H9 (cell line): ENCODE data around the gene GPAT3. TPM values are rescaled to one million over a fixed set of nuclear protein-coding genes. Genes with fewer than 3 reads are reported as not detected.

Experiments used
- DNase-seq: peaks from one replicate; pipeline ENCODE4 v3.0.0-alpha.2; 2017
- H2AFZ ChIP-seq: one replicate; pipeline ENCODE4 v1.6.1; 2013; ENCODE audit warnings: mild to moderate bottlenecking, low read length, control low read depth, moderate library complexity
- H2AK5ac ChIP-seq: 2 replicates; pipeline ENCODE4 v1.6.1; 2013; ENCODE audit warnings: low read length, control low read depth, mixed read lengths; ENCODE audit not compliant: insufficient read length
- H2BK120ac ChIP-seq: one replicate; pipeline ENCODE4 v1.6.1; 2013; ENCODE audit warnings: low read depth, mild to moderate bottlenecking, low read length, control low read depth, inconsistent platforms; ENCODE audit not compliant: poor library complexity, severe bottlenecking
- H2BK12ac ChIP-seq: 2 replicates; pipeline ENCODE4 v1.6.1; 2013; ENCODE audit warnings: low read length, control low read depth, mixed read lengths, low read depth; ENCODE audit not compliant: insufficient read length
- H2BK15ac ChIP-seq: 2 replicates; pipeline ENCODE4 v1.6.1; 2013; ENCODE audit warnings: low read depth, low read length, control low read depth
- H2BK20ac ChIP-seq: one replicate; pipeline ENCODE4 v1.6.1; 2013; ENCODE audit warnings: low read depth, mild to moderate bottlenecking, low read length, control low read depth, inconsistent platforms; ENCODE audit not compliant: poor library complexity, severe bottlenecking
- H2BK5ac ChIP-seq: 2 replicates; pipeline ENCODE4 v1.6.1; 2013; ENCODE audit warnings: low read length, control low read depth, mixed read lengths; ENCODE audit not compliant: insufficient read length
- H3K14ac ChIP-seq: 2 replicates; pipeline ENCODE4 v1.6.1; 2013; ENCODE audit warnings: low read length, control low read depth; ENCODE audit not compliant: insufficient read depth
- H3K18ac ChIP-seq: 2 replicates; pipeline ENCODE4 v1.6.1; 2013; ENCODE audit warnings: low read depth, mild to moderate bottlenecking, mixed read lengths, low read length, control low read depth; ENCODE audit not compliant: insufficient read length
- H3K23ac ChIP-seq: 2 replicates; pipeline ENCODE4 v1.6.1; 2013; ENCODE audit warnings: low read length, control low read depth, mixed read lengths, low read depth; ENCODE audit not compliant: insufficient read length
- H3K23me2 ChIP-seq: 2 replicates; pipeline ENCODE4 v1.6.1; 2013; ENCODE audit warnings: low read depth, mild to moderate bottlenecking, mixed read lengths, low read length, control low read depth; ENCODE audit not compliant: insufficient read length, poor library complexity, severe bottlenecking
- H3K27ac ChIP-seq: 2 replicates; pipeline ENCODE4 v1.5.1; 2013; ENCODE audit warnings: low read length, control low read depth, mixed read lengths, low read depth; ENCODE audit not compliant: insufficient read length
- H3K27me3 ChIP-seq: 2 replicates; pipeline ENCODE4 v1.6.1; 2013; ENCODE audit warnings: low read length, control low read depth, inconsistent platforms; ENCODE audit not compliant: insufficient read depth
- H3K4ac ChIP-seq: 2 replicates; pipeline ENCODE4 v1.6.1; 2013; ENCODE audit warnings: low read depth, mild to moderate bottlenecking, control low read depth, inconsistent platforms, low read length, moderate library complexity
- H3K4me1 ChIP-seq: 2 replicates; pipeline ENCODE4 v1.6.1; 2013; ENCODE audit warnings: low read length, control low read depth, inconsistent platforms; ENCODE audit not compliant: insufficient read depth
- H3K4me2 ChIP-seq: 2 replicates; pipeline ENCODE4 v1.6.1; 2013; ENCODE audit warnings: low read length, control low read depth, mixed read lengths; ENCODE audit not compliant: insufficient read length, insufficient read depth
- H3K56ac ChIP-seq: 2 replicates; pipeline ENCODE4 v1.6.1; 2013; ENCODE audit warnings: low read depth, mild to moderate bottlenecking, mixed read lengths, low read length, control low read depth; ENCODE audit not compliant: insufficient read length
- H3K79me1 ChIP-seq: 2 replicates; pipeline ENCODE4 v1.6.1; 2013; ENCODE audit warnings: low read depth, mild to moderate bottlenecking, moderate library complexity, low read length, control low read depth, inconsistent platforms; ENCODE audit not compliant: insufficient read depth, poor library complexity, severe bottlenecking
- H3K79me2 ChIP-seq: 2 replicates; pipeline ENCODE4 v1.6.1; 2013; ENCODE audit warnings: low read length, control low read depth, inconsistent platforms; ENCODE audit not compliant: insufficient read depth
- H3K9ac ChIP-seq: 2 replicates; pipeline ENCODE4 v1.6.1; 2013; ENCODE audit warnings: low read length, control low read depth, mixed read lengths; ENCODE audit not compliant: insufficient read length; ENCODE audit errors: extremely low read depth
- H3K9me3 ChIP-seq: one replicate; pipeline ENCODE4 v1.6.1; 2013; ENCODE audit warnings: low read depth, low read length, inconsistent platforms; ENCODE audit not compliant: control insufficient read depth
- H3T11ph ChIP-seq: one replicate; pipeline ENCODE4 v1.6.1; 2013; ENCODE audit warnings: mild to moderate bottlenecking, low read length, control low read depth, inconsistent platforms
- H4K20me1 ChIP-seq: one replicate; pipeline ENCODE4 v1.6.1; 2013; ENCODE audit not compliant: control insufficient read depth, insufficient read length, insufficient read depth
- H4K5ac ChIP-seq: 2 replicates; pipeline ENCODE4 v1.6.1; 2013; ENCODE audit warnings: low read depth, mild to moderate bottlenecking, mixed read lengths, low read length, control low read depth; ENCODE audit not compliant: insufficient read length
- H4K8ac ChIP-seq: replicated peaks from 2 replicates; pipeline ENCODE4 v1.6.1; 2013; ENCODE audit warnings: low read length, control low read depth, mixed read lengths, low read depth; ENCODE audit not compliant: insufficient read length
- H4K91ac ChIP-seq: 2 replicates; pipeline ENCODE4 v1.6.1; 2013; ENCODE audit warnings: low read depth, mild to moderate bottlenecking, moderate library complexity, mixed read lengths, low read length, control low read depth; ENCODE audit not compliant: insufficient read length
- H3K27ac Mint-ChIP-seq, 3 experiments: 2 replicates in 2 of 3; 3 replicates in 1 of 3; pipeline ENCODE4 v1.8.0; 2020 to 2021; ENCODE audit warnings: mixed read lengths in 3 of 3, mild to moderate bottlenecking in 1 of 3, moderate library complexity in 1 of 3
- H3K27me3 Mint-ChIP-seq: 2 replicates; pipeline ENCODE4 v1.8.0; 2021; ENCODE audit warnings: low read depth, mild to moderate bottlenecking, moderate library complexity, mixed read lengths
- H3K36me3 Mint-ChIP-seq, 3 experiments: 2 replicates in 2 of 3; 3 replicates in 1 of 3; pipeline ENCODE4 v1.8.0; 2020 to 2021; ENCODE audit warnings: low read depth in 3 of 3, mixed read lengths in 3 of 3; ENCODE audit not compliant: insufficient read depth in 1 of 3
- H3K4me1 Mint-ChIP-seq, 2 experiments: 2 replicates each; pipeline ENCODE4 v1.8.0; 2020; ENCODE audit warnings: mixed read lengths in 2 of 2
- H3K4me3 Mint-ChIP-seq, 2 experiments: 2 replicates in 1 of 2; 3 replicates in 1 of 2; pipeline ENCODE4 v1.8.0; 2020 to 2021; ENCODE audit warnings: mild to moderate bottlenecking in 2 of 2, mixed read lengths in 2 of 2, moderate library complexity in 1 of 2
- H3K9me3 Mint-ChIP-seq, 2 experiments: 2 replicates in 1 of 2; 3 replicates in 1 of 2; pipeline ENCODE4 v1.8.0; 2020; ENCODE audit warnings: mild to moderate bottlenecking in 2 of 2, mixed read lengths in 2 of 2, moderate library complexity in 1 of 2
- total RNA-seq: library from RNA; stranded (reverse); gene quantifications from 2 replicates; pipeline ENCODE4 v1.2.1, GENCODE V29; 2021
- TF ChIP-seq, protein P1 (sequence below): fragments of 200-600 bp; sonication (generic); conservative IDR thresholded peaks from 3 replicates; pipeline ENCODE4 v1.8.0; 2021; ENCODE audit warnings: antibody characterized with exemption, mild to moderate bottlenecking

GPAT3 gene
- total RNA-seq, 1 experiment from 2014 or later: 1.8 TPM

DNA sequence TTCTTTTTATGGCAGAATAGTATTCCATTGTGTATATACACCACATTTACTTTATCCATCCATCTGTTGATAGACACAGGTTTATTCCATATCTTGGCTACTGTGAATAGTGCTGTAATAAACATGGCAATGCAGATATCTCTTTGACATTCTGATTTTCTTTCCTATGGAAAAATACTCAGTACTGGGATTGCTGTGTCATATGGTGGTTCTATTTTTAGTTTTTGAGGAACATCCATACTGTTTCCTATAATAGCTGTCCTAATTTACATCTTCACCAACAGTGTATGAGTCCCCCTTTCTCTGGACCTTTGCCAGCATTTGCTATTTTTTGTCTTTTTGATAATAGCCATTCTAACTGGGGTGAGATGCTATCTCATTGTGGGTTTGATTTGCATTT lies 73.5 kb downstream of the GPAT3 start:
- H3K9me3 ChIP-seq: no peaks in the 10 kb centered on the region
- no peak overlapping the region for H3K18ac ChIP-seq
- no peak overlapping the region for H2BK12ac ChIP-seq
- H3K14ac ChIP-seq: no peak overlapping the region
- no peaks in the 10 kb centered on the region for H3K27me3 ChIP-seq
- H3K4ac ChIP-seq: no peak overlapping the region
- Mint-ChIP-seq H3K9me3 (peaks cover 17 to 26% of the 10 kb centered on the region in 2 experiments), H3K27me3 (no peaks in the 10 kb centered on the region; the same call in 1 of the 2 replicates), H3K36me3 (peaks cover 5 to 6% (median 6%) of the 10 kb centered on the region in 3 experiments; a peak in 6 of 7 replicates), H3K4me1 (peaks cover 5% of the 10 kb centered on the region in 2 experiments), H3K27ac (no peak overlapping the region), H3K4me3 (no peak overlapping the region)
- H2BK20ac ChIP-seq: no peak overlapping the region
- no peak overlapping the region for H3K4me2 ChIP-seq
- no peak overlapping the region for H4K8ac ChIP-seq
- DNase-seq: no peak
- H4K91ac ChIP-seq: no peak overlapping the region
- no peaks in the 10 kb centered on the region for H3K23me2 ChIP-seq
- no peak overlapping the region for H2BK15ac ChIP-seq
- no peak overlapping the region for H3K27ac ChIP-seq
- no peaks in the 10 kb centered on the region for H3K79me1 ChIP-seq
- TF ChIP-seq, protein P1, sequence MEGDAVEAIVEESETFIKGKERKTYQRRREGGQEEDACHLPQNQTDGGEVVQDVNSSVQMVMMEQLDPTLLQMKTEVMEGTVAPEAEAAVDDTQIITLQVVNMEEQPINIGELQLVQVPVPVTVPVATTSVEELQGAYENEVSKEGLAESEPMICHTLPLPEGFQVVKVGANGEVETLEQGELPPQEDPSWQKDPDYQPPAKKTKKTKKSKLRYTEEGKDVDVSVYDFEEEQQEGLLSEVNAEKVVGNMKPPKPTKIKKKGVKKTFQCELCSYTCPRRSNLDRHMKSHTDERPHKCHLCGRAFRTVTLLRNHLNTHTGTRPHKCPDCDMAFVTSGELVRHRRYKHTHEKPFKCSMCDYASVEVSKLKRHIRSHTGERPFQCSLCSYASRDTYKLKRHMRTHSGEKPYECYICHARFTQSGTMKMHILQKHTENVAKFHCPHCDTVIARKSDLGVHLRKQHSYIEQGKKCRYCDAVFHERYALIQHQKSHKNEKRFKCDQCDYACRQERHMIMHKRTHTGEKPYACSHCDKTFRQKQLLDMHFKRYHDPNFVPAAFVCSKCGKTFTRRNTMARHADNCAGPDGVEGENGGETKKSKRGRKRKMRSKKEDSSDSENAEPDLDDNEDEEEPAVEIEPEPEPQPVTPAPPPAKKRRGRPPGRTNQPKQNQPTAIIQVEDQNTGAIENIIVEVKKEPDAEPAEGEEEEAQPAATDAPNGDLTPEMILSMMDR: no peak
- no peak overlapping the region for H3K23ac ChIP-seq
- H3T11ph ChIP-seq: no peak overlapping the region
- H2AK5ac ChIP-seq: no peak overlapping the region
- H2BK5ac ChIP-seq: no peak overlapping the region
- H4K20me1 ChIP-seq: no peaks in the 10 kb centered on the region
- H3K79me2 ChIP-seq: no peaks in the 10 kb centered on the region
- H2AFZ ChIP-seq: no peak overlapping the region
- no peak overlapping the region for H4K5ac ChIP-seq
- no peak overlapping the region for H3K9ac ChIP-seq
- no peak overlapping the region for H2BK120ac ChIP-seq
- no peaks in the 10 kb centered on the region; the same call in 1 of the 2 replicates for H3K4me1 ChIP-seq
- H3K56ac ChIP-seq: no peak overlapping the region
